GM19324 (cell line): ENCODE measurements around the gene PRAMEF20.

Source experiments
- ATAC-seq: cut with Tn5 transposase; IDR thresholded peaks from one replicate; pipeline ENCODE4 v1.9.1; 2021; ENCODE audit warnings: mild to moderate bottlenecking, moderate library complexity; ENCODE audit not compliant: unreplicated experiment, low FRiP score

PRAMEF20 gene

GRCh38 chr1:13461977-13462376 is 51.7 kb downstream of the PRAMEF20 start:
- ATAC-seq: no peak

GRCh38 chr1:13462682-13463081 is 52.4 kb downstream of the PRAMEF20 start:
- ATAC-seq: no peak

GRCh38 chr1:13465515-13465914 is 55.3 kb downstream of the PRAMEF20 start:
- ATAC-seq: no peak

GRCh38 chr1:13469343-13469742 is 59.1 kb downstream of the PRAMEF20 start:
- ATAC-seq: no peak
